AG04450 (cell line): ENCODE data around the gene ATXN1. TPM values are rescaled to one million over a fixed set of nuclear protein-coding genes. Genes with fewer than 3 reads are reported as not detected.
A peak's percentile ranks its signal among the peaks of the same experiment; 100 is the strongest.

ENCODE experiments used
- CTCF ChIA-PET: fragments of 300-600, 350-600 bp; formaldehyde crosslinking; extraction: SDS; loops from one replicate; lab custom pipeline; 2022; ENCODE audit warnings: antibody characterized with exemption, inconsistent platforms; lab: Charles Lee
- POLR2A ChIA-PET: fragments of 350-600 bp; formaldehyde crosslinking; extraction: SDS; loops from one replicate; lab custom pipeline; 2021; ENCODE audit warnings: antibody characterized with exemption, inconsistent platforms; lab: Yijun Ruan, JAX
- DNase-seq: peaks from one replicate; pipeline ENCODE4 v3.0.0-alpha.2; 2011; ENCODE audit warnings: low read depth, low spot score
- H3K27ac ChIP-seq: one replicate; pipeline ENCODE4 v1.5.1; 2012; ENCODE audit warnings: low read depth, low read length, control low read depth
- H3K27me3 ChIP-seq: one replicate; pipeline ENCODE4 v1.6.0; 2012; ENCODE audit warnings: low read length; ENCODE audit not compliant: control insufficient read depth, insufficient read depth
- H3K4me3 ChIP-seq: 2 replicates; pipeline ENCODE4 v1.5.1; 2011; ENCODE audit warnings: mild to moderate bottlenecking, low read depth, low read length, control low read depth
- H3K9me3 ChIP-seq: 2 replicates; pipeline ENCODE4 v1.5.1; 2012; ENCODE audit warnings: low read length; ENCODE audit not compliant: control insufficient read depth, insufficient read depth
- CTCF ChIP-seq: IDR thresholded peaks from 2 replicates; pipeline ENCODE4 v1.5.1; 2011; ENCODE audit warnings: low read depth, low read length, control low read depth, inconsistent platforms
- polyA plus RNA-seq: library from polyadenylated mRNA; depleted of rRNA; stranded (reverse); fragments of >200 nt; gene quantifications from 2 replicates; pipeline ENCODE4 v1.2.3, GENCODE V29; 2011

ATXN1 gene
- polyA plus RNA-seq, 1 experiment: 12.6 TPM

- no peaks in the 10 kb centered on the region for H3K27me3 ChIP-seq
- H3K4me3 ChIP-seq: no peak overlapping the region
- no peak overlapping the region for H3K27ac ChIP-seq
- no peak for DNase-seq
- ChIA-PET CTCF (interaction anchor here (0.6 to 5.0 kb wide), 15 partner anchors 9 to 1071 kb away, joined by 3 to 44 read pairs (median 5); no protein-coding TSS in a partner anchor), POLR2A (no interaction called here)
- no peak for TF ChIP-seq CTCF
- H3K9me3 ChIP-seq: no peaks in the 10 kb centered on the region
Observed at GRCh38 chr6:16512544-16513290, 248.5 kb downstream of the ATXN1 start.

GRCh38 chr6:16511723-16512489, 249.4 kb downstream of the ATXN1 start:
- Histone ChIP-seq H3K27me3 (no peaks in the 10 kb centered on the region), H3K27ac (no peak overlapping the region), H3K9me3 (no peaks in the 10 kb centered on the region), H3K4me3 (no peak overlapping the region)
- CTCF ChIA-PET: interaction anchor here (0.6 to 5.0 kb wide), 37 partner anchors 9 to 1072 kb away, joined by 3 to 44 read pairs (median 4); partner anchors contain the start of gene ATXN1
- no peak for TF ChIP-seq CTCF
- DNase-seq: no peak
- POLR2A ChIA-PET: no interaction called here

- no peaks in the 10 kb centered on the region for H3K27me3 ChIP-seq
- H3K27ac ChIP-seq: no peak overlapping the region
- peak; percentile 72 for TF ChIP-seq CTCF
- H3K4me3 ChIP-seq: no peak overlapping the region
- H3K9me3 ChIP-seq: no peaks in the 10 kb centered on the region
- DNase-seq: no peak
- ChIA-PET CTCF (interaction anchor here (0.6 to 5.0 kb wide), 45 partner anchors 9 to 580 kb away, joined by 3 to 44 read pairs (median 4); partner anchors contain the start of gene ATXN1), POLR2A (no interaction called here)
Observed at GRCh38 chr6:16511040-16511660, 250.1 kb downstream of the ATXN1 start.

GRCh38 chr6:16510245-16510644, 251.0 kb downstream of the ATXN1 start:
- CTCF ChIA-PET: interaction anchor here (0.6 to 5.0 kb wide), 31 partner anchors 8 to 937 kb away, joined by 3 to 44 read pairs (median 4); partner anchors contain the start of gene ATXN1
- Histone ChIP-seq H3K9me3 (no peaks in the 10 kb centered on the region), H3K4me3 (no peak overlapping the region), H3K27me3 (no peaks in the 10 kb centered on the region), H3K27ac (no peak overlapping the region)
- TF ChIP-seq CTCF: no peak
- DNase-seq: no peak
- POLR2A ChIA-PET: no interaction called here
